CD4-positive, alpha-beta T cell treated with Interleukin-15 for 1 hour (primary cell): Measurements from ENCODE around the gene SHISA5.

ENCODE experiments used
- DNase-seq: peaks from one replicate; pipeline ENCODE4 v3.0.0-alpha.2; 2020

The SHISA5 gene

DNA sequence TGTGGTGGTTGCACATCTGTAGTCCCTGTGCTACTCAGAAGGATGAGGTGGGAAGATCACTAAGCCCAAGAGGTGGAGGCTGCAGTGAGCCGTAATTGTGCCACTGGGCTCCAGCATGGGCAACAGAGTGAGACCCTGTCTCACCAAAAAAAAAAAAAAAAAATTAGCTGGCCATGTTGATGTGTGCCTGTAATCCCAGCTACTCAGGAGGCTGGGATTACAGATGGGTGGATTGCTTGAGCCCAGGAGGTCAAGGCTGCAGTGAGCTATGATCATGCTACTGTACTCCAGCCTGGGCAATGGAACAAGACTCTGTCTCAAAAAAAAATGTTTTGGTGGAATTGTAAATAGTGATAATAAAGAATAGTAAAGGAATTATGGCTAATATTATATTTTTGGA, 47.5 kb downstream of the SHISA5 start:
- DNase-seq = no peak

GRCh38 chr3:48451270-48451669, 52.7 kb downstream of the SHISA5 start:
- no peak for DNase-seq

DNA sequence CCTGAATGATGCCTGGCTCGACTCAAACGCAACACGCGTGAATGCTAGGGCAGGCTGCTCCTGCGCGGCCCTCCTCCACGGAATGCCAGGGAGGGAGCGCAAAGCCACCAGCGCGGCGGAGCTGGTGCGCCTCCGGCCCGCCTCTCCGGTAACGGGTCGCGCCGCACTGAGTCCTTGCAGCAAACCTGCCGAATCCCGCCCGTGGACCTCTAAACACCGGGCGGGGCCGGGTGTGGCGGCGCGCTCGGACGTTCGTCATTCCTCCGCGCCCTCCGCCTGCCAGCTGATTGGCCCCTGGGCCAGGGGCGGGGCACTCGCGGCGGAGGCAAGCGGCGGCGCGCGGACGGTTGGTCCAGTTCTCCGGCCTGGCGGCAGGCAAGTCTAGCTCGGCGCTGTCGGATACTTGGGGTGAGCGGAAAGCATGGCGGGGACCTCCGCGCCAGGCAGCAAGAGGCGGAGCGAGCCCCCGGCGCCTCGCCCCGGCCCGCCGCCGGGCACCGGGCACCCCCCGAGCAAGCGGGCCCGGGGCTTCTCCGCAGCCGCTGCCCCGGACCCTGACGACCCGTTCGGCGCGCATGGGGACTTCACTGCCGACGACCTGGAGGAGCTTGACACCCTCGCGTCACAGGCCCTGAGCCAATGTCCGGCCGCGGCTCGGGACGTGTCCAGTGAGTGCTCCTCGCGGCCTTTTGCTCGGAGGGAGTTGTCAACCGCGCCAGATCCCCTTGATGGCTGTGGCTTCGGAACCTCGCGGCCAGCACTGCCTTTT, 57.4 kb downstream of the SHISA5 start, which contains the start of gene ATRIP:
Gene ATRIP (plus strand): TSS at position 313 of the 769 bp plus-strand sequence. CDS start 109 bp downstream, at position 422.
- DNase-seq = peak; percentile 81

- no peak for DNase-seq
Measured at GRCh38 chr3:48446043-48446424, 57.9 kb downstream of the SHISA5 start.

- no peak for DNase-seq
Measured at GRCh38 chr3:48445277-48445882, 58.6 kb downstream of the SHISA5 start.

DNA sequence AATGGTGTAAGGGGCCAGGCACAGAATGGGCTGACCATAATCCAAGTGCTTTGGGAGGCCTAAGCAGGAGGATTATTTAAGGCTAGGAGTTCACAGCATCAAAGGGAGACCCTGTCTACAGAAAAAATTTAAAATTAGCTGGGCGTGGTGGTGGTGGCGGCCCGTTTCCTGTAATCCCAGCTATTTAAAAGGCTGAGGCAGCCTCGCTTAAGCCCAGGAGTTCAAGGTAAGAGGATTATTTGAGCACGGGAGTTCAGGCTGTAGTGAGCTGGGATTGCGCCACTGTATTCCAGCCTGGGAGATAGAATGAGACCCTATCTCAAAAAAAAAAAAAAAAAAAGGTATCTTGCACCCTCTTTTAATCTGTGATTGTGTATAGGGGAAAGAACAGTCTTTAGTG, 62.0 kb downstream of the SHISA5 start:
- no peak for DNase-seq

DNA sequence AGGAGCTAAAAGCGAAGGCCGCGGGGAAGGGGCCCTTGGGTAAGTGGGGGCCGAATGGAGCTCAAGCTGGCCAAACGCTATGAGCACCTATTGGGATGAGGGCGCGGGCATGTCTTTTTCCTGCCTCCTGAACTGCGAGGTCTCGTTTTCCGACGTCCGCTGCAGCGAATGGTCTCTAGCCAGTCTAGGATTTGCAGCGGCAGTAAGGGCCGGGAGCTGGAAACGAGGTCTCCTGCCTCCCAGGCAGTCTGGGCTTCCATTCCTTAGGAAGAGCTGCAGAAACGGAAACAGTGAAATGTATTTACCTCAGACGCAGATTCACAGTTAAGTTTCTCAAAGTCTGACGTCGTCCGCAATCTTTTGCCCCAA, 63.4 kb downstream of the SHISA5 start:
- no peak for DNase-seq

DNA sequence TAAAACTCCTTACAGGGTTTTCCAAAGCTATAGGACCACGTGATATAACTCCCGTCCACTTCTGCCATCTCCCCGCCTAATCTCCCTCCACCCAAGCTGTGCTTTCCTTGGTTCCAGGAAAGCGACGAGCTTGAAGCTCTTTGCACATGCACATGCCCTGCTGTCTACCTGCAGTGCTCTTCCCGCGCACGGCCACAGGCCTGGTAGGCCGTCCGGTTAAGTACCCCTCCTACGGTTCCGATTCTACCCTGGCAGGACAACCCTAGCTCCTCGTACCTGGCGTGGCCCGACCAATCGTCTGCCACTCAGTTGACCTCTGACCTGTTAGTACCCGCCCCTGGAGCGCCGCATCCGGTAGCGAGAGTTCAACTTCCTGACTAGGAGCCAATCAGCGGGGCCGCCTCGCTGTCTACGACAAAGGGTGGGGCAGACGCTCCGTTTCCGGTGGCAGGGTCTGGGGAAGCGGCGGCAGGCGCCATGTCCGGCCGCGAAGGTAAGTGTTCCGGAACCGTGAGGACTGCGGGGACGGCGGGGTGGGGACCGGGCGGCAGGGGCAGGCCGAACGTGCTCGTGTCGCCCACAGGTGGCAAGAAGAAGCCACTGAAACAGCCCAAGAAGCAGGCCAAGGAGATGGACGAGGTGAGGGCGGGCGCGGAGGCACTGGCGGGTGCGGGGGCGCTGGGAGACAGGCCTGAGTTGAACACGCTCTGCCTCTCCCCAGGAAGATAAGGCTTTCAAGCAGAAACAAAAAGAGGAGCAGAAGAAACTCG, 64.0 kb downstream of the SHISA5 start, which contains the start of the genes CCDC51 and TMA7:
Gene CCDC51 (minus strand): TSS at position 300 of the 770 bp plus-strand sequence. CDS start 4,991 bp downstream, outside the sequence.
Gene TMA7 (plus strand): TSS at position 438 of the 770 bp plus-strand sequence. CDS start 40 bp downstream, at position 478.
- DNase-seq = peak; percentile 98

DNA sequence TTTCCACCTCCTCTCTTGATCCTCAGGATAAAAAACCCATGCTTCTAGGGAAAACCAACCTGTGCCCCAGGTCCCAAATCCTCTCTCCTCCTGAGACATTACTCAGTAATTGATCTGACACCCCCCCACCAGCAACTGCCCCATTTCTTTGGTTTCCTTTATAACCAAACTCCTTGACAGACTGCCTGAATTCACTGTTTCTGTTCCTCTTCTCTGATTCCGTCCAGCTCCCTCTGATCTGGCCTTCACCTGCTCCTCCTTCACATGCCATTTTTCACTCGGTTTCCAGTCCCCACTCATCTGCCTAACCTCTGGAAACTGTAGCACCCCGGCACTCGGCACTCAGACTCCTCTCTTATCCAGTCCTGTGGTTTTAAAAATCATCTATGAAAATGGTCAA, 66.2 kb downstream of the SHISA5 start:
- no peak for DNase-seq

- DNase-seq = no peak
Measured at GRCh38 chr3:48436855-48437254, 67.1 kb downstream of the SHISA5 start.

DNA sequence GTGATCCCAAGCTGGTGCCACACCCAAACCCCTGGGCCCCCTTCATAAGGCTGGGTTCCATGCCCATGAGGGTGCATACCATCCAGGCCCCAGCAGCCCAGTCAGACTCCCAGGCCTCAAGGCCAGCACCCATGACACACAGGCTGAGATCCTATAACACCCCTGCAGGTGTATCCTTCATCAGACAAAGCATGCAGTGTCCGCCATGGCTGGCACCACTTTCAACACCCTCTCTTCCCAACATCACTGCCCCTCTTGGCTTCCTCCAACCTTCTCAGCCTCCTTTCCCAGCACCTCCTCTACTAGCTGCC, 67.5 kb downstream of the SHISA5 start:
- DNase-seq = no peak

DNA sequence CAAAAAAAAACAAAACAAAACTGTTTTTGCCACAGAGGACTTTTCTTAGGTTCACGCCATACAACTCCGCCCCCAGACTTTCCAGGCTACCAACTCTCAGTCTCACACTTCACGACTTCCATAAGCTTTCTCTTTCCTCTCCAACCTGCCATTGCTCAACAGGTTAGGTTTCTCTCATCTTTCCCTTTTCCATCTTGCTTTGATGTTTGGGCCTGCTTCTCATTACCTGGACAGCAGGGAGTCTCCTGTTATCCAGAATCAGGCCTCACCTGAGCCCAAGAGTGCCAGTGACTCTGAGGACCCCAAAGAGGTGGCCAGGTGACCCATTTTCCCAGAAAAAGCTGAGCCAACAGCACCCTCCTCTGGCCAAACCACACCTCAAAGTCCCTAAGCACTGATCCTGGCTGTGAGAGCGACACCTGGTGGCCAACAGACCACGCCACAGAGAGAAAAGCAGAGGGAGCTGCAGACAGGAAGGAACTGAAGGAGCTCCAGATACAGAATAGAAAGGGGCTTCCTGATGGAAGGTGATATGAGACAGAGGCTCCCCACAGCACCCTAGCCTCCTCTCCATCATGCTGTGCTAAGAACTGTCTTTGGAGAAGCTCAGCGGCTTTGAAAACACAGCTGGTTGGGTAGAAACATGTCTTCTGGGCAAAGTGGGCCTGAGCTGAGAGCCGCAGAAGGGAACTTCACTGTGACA, 68.0 kb downstream of the SHISA5 start:
- DNase-seq = peak; percentile 85

GRCh38 chr3:48435223-48435595, 68.8 kb downstream of the SHISA5 start:
- no peak for DNase-seq

DNA sequence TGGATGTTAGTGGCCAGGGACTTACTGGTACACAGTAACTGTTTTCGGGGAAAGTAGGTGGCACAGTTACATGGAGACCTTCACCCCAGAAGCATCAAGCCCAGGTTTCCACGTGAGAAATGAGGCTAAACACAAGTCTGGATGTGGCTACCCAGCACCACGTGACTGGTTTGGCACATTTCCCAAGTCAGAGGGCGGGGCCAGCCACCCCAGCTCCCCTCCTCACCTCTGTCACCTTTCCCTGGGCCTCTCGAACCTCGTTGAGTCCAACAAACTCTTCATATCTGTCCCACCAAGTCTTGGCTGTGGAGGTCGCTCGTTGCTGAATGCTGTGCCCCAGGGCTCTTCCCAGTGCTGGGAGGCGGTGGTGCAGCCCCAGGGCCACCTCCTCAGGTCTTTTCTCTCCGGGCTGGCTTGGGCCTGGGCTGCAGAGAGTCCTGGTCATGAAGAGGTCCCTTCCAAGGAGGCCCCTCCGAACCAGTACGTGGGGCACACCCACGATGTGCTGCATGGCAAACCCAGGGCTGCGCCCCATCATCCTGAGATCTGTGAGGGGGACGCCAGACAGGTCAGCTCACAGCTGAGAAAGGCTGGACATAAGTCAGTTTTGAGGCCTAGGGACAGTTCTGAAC, 69.3 kb downstream of the SHISA5 start:
- DNase-seq = no peak

DNA sequence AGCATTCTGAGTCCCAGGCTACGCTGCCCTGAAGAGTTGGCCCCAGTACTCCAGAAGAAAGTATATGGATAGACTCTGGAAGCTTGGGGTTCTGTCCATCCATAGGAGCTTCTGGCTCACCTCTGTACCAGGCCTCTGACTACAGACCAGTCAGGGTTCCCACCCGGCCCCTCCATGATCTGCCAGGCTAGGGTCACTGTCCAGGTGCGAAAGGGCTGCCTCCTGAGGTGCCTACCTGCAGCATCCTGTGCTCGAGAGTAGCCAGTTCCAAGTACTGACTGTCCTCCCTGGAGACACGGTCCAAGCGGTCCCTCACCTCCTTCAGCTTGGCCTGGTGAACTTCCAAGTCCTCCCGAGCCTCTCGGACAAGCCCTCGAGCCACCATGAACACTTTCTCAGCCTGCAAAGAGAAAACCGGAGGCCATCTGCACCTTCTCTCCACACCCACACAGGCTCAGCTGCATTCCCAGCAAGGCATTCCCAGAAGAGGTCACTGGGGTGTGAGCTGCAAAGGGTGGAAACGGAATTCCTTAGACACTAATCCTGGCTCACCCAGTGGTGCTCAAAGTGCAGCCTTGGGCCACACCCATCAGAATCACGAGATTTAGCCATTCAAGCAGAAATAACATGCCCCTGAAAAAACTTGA, 70.4 kb downstream of the SHISA5 start:
- DNase-seq = no peak

DNA sequence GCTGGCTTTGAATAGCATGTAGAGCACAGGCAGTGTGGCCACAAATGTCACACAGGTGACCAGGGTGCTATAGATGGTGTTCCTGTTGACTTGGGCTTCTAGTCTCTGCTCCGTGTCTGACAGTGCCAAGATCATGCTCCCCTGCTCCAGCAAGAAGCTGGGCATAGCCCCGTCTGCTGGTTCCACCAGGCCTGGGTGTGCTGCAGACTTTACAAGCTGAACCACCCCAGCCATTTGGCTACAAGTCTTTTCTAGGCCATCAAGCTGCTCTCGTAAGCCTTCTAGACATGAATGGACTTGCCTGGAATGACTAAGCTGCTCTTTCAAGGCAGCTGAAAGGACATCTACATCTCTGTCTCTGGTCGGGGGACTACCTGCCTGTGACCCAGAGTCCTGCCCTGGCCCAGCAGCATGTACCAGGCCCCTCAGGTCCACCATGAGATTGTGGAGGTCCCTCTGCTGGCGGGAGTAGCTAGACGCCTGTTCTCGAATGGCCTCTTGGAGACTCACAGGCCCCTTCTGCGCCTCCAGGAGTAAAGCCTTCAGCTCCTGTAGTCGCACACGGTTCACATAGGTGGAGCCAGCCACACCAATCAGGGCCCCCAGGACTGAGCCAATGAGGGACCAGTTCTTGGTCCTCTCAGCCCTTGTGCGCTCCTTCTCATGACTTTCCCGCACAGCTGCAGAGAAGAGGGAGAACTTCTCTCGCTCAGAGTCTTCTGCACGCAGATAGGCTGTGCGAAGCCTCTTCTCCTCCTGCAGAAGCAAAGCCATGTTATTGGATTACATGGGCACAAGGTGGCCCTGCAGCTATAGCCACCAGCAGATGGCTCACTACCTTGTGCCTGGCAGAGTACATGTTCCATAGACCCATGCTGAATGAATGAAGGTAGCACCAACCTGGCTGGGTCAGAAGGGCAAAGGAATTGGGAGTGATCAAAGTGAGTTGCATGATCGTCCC, 71.3 kb downstream of the SHISA5 start:
- DNase-seq = no peak

GRCh38 chr3:48431224-48432029, 72.5 kb downstream of the SHISA5 start:
- DNase-seq = no peak

DNA sequence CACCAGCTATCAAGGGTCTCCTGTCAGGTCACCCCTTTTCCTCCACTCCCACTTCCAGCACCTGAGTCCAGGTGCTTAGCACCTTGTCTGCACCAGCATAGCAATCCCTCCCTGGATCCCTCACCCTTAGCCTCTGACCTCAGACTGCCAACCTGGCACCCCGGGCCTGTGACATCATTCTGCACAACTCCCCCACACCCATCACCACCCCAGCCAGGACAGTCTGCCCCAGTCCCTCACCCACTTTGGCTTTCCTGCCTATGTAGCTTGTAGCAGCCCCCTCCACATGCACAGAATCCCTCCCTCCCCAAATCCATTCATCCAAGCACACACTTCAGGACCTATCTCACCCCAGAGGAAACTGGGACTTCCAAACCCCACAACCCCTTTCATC, 73.3 kb downstream of the SHISA5 start:
- DNase-seq = peak; percentile 12

GRCh38 chr3:48429960-48430707, 73.8 kb downstream of the SHISA5 start, which contains the start of gene PLXNB1:
PLXNB1 (minus strand) TSS chr3:48430086; CDS start chr3:48424611, 5,475 bp downstream.
- DNase-seq = peak; percentile 15
